ENCODE data around the gene GDI2.

GDI2 gene

DNA sequence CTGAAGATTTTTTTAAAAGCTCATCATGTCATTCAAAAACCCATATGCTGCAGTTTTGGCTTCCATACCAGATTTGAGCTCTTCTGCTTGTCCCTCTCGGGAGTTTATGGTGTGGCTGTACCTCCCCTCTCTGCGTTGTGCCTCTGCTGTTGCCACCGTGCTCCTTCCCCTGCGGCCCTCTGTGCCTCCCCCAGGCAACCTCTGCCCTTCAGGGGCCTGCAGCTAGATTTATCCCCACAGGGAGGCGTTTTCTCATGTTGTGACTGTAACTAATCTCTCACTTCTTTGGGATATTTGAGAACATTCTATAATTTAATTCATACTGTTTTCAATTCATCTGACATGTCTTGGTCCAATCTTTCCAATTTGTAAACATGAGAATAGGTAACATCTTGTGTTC is 75.9 kb downstream of the GDI2 start:
- no peak for DNase-seq

DNA sequence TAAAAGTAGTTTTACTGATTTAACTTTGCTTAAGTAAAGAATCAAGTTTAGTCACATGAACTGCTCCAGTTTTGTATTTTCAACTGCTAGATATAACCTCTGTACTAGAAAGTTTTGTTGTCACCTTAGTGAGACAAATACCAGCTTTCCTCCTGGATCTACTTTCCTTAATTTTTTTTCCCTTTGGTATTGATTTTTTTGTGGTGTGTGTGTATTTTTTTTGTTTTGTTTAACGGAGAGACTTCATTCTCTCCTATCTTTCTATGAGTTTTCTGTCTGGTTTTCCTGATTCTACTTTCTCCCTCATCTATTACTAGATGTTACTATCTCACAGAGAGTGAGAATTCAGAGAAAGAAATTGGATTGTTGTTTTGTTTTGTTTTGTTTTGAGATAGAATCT is 76.6 kb downstream of the GDI2 start:
- no peak for DNase-seq

DNA sequence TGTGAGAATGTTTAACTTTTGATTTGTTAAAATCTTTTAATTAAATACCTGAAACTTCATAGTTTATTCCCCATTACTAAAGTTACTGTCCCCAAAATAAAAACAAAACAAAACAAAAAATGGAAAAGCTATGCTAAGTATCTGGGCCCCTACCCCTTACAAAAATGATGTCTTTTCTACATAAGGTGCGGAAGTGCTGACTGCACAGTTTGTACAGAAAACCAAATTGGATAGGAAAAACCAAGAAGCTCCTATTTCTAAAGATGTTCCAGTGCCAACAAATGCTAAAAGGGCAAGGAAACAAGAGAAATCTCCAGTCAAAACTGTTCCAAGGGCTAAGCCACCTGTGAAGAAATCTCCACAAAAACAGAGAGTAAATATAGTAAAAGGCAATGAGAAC is 78.1 kb downstream of the GDI2 start:
- no peak for DNase-seq

DNA sequence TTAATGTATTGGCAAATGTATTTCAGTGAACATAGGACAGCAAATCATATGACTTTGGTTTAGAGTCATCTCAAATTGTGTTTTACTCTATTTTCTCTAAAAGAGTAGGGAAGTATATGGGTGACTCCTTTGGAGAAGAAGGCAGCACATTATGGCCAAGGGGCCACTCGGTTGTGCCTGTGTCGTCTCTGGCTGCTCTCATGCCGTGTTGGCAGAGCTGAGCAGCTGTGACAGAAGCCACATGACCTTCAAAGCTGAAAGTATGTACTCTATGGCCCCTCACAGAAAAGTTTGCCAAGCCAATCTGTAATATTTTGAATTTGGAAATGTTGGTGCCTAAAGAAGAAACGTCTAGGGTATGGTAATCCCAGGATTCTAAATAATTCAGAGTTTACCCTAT is 81.1 kb downstream of the GDI2 start:
- DNase-seq, result no peak

DNA sequence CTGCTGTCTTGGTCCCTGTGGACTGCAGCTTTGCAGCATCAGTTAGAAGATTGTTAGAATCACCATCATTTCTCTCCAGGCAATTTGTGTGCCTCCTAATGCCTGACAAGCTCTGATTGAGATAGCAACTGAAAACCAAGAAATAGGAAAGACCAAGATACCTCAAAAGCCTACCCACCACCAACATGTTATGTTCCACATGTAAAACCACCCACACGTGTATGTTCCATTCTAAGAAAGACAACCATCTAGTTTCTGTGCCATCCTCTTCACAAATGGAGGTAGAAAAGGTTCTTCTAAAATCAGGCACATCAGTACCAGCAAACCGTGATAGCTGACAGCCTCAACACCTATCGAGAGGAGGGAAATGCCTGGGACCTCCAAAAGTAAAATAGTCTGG is 81.7 kb downstream of the GDI2 start:
- DNase-seq, result no peak

DNA sequence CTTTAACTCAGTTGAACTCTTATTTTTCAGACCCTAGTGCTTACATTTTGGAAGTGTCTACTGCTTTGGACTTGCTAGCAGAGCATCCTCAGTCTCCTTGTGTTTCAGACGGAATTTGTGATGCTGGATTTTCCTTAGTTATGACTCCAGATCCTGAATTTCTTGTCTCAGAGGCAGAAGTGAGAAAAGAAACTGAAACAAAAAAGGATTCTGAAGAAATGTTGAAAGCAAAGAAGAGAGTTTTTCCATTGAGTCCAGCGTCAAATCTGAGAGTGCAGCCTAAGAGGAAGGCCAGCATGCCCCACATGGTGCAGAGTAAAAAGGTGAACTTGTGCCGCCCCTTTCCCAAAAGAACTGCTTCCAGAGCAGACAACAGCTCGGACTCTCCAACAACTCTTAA is 82.5 kb downstream of the GDI2 start:
- no peak for DNase-seq

DNA sequence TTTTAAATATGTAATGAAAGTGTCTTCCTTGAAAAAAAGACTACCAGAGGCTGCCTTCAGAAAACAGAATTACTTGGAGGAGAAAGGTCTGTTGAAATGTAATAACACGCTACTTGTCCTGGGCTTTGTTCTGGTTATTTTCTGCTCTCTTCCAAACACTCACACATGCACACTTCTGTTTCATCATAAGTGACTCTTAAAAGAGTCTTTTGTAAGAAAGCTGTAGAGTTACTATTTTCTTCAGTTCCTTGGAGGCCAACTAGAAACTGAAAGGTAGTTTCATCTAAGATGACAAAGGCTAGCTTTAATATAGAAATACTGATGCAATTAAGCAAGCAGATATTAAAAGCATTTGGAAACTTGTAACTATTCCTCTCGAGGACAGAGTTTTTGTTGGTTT is 89.5 kb downstream of the GDI2 start:
- no peak for DNase-seq

DNA sequence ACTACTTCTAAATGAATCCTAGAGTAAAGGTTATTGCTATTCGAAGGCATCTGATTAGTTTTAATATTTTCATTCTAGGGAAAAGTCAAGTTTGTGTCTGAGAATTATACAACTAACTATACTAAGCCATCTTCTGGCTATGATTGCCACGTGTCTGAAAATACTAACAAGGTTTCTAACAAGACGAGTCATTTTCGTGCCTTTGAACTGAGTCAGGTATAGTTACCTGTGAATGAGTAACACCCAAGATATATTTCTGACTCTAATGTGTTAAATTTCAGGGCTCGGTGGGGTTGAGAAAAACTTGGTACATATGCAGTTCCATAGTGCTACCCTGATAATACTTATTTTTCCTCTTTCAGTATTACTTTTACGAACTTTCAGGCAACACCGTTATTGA is 93.1 kb downstream of the GDI2 start:
- no peak for DNase-seq

DNA sequence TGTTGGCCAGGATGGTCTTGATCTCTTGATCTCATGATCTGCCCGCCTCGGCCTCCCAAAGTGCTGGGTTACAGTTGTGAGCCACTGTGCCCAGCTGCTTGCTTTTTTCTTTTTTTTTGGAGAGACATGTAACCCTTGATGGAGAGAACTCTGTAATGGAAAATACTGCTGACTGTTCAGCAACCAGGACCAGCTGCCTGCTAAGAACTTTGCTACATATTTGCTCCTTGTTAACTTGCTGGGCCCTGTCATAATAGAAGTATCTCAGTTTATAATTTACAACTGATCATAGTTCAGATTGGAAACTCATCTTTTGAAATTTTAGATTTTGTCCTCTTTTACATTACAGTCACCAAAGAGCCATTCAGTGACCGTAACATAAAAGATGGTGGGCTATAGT is 93.7 kb downstream of the GDI2 start:
- no peak for DNase-seq

Data from midbrain (tissue), 1 donor.